ENCODE results near the gene VSIR. TPM values are rescaled to one million over a fixed set of nuclear protein-coding genes. Genes with fewer than 3 reads are reported as not detected.

Gene VSIR
- total RNA-seq, 1 donor from 2014 or later, result 118 TPM

DNA sequence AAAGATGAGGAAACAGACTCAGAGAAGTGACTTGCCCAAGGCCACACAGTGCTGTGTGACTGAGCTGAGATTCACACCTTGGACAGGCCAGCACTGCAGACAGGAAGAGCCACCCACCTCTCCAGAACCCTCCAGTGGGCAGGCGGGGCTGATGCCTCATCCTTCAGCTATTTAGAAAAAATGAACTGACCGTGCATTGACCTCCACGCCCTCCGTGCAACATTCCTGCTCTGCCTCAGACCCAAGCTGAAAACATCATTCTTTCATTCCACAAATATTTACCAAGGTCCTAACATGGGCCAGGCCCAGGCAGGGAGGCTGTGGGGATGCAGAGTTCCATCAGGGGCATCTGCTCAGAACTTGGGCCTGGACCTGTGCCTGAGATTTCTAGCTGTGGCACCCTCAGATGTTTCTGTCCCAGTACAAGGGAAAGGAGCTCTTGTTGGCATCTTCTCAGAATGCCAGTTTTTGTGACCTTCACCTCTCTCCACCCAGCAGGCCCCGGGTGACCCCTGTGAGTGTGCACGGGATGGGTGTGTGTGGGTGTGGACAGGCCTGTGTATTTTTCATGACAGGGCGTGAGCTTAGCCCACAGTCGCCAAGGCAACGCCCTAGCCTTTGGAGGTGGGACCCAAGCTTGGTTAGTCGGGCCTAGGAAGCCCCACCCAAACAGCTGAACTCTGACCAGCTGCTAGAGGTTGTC lies 6.5 kb downstream of the VSIR start:
- intact Hi-C loops (cut with micrococcal nuclease), result loop anchor here (5.0 kb wide), 1 partner anchor 450 kb away; the partner anchor contains the start of genes ANAPC16 and ASCC1

DNA sequence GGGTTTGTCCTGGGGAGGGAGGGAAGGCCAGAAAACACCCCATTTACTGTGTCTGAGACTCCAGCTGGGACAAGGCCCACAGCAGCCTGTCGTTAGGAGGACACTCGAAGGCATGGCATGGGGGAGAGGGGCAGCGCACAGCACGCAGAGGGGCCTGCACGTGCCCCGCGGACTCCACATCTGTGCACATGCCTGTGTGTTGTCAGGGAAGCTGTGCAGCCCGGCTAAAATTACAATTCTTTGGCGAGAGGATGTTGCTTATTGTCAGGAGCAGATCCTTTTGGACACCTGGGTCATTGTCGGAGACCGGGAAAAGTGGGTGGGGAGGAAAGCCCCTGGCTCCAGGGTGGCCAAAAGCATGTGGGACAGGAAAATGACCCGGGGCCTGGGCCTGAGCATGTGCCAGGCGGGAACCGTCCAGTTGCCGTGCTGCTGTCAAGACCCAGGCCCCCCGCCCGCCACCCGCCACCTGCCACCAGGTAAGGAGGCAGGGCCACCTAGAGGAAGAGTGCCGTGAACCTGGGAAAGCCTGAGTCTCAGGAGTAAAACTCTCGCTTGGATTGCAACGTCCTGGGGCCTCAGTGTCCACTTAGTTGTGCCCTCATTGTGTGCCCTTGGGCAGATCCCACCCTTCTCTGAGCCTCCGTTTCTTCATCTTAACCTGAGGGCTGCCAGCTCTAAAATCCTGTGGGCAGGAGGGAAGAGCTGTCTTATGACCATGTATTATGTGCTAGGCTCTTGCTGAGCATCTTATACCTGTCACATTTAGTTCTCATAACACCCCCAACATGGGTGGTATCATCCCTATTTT lies 7.2 kb downstream of the VSIR start:
- intact Hi-C loops (cut with micrococcal nuclease), result loop anchor here (5.0 kb wide), 1 partner anchor 451 kb away; the partner anchor contains the start of genes ANAPC16 and ASCC1

DNA sequence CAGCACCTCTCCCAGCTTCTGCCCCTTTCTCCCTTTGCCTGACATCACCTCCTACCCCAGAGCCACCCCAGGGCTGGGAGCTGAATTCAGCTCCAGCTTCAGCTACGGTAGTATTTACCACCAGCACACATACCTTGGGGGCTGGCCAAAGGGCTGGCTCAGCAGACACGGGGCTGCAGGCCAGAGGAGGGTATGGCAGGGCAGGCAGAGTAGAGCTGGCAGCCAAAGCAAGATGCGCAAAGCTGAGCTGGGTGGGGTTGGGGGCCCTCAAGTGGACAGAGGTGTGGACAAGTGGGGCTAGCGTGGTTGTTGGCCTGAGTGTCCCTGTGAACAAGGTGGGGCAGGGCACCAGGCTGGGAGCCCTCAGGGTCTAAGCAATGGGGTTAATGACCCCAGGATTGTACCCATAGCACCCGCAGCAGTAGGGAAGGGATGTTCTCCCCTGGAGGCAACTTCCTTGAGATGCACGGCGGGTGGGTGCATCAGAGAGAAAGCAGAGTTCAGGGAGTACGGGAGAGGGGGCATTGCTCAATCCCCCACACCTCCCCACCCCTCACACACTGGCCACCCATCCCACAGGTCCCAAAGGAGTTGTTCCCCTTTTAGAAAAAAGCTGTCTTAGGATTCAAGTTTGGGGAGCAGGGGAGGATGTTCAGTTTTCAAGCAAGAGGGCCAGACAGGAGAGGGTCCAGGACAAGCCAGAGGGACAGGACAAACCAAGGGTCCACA lies 8.0 kb downstream of the VSIR start:
- intact Hi-C loops (cut with micrococcal nuclease), result loop anchor here (5.0 kb wide), 1 partner anchor 452 kb away; the partner anchor contains the start of genes ANAPC16 and ASCC1

DNA sequence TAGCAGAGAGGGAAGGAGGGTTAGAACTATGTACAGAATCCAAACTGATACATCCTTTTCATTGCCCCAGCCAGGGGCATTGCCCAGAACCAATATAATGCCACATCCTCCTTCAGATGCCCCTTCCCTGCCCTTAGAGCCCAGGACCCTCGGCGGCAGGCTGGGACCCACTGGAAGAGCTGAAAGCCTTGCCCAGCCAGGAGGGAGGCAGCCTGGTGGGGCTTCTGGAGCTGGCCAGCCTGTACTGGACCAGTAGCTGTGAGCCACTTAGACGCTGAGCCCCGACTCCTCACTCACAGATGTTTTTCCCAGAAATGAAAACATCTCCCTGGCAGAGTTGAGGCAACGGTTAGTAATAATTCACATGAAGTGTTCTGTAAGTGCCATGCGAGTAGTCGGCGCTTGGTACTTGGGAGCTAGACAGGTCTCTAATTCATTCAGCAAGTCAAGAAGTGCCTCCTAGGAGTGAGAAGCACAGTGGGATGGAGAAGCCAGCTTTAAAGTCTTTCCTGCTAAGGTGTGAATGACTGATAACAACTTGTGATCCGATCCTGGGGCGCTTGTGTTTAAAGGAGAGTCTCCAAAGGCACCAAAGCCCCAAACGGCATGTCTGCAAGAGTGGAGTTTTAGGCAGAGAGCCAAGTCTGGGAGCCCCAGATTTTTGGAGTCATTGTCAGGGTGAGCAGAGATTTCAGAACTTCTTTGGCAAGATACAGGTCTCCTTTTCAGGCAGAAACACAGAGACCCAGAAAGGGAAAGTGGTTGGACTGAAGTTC lies 9.8 kb downstream of the VSIR start:
- intact Hi-C loops (cut with micrococcal nuclease), result no loop called here

DNA sequence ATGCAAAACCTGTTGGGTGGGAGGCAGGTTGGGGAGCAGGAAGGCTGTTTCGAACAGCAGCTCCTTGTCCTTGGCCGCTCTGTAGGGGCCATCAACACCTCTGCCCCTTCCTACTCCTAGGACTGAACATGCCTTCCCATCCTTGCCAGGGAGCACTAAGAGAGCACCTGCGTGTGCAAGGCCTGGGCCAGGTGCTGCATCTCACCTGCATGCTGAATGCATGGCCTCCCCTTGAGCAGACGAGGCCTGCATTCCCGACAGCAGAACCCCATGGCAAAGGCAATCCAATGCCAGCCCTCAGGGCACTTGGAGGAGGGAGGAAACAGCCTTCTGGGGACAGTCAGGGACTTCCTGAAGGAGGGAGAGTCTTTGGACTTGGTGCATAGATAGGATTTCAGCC lies 11.0 kb downstream of the VSIR start:
- intact Hi-C loops (cut with micrococcal nuclease), result no loop called here

DNA sequence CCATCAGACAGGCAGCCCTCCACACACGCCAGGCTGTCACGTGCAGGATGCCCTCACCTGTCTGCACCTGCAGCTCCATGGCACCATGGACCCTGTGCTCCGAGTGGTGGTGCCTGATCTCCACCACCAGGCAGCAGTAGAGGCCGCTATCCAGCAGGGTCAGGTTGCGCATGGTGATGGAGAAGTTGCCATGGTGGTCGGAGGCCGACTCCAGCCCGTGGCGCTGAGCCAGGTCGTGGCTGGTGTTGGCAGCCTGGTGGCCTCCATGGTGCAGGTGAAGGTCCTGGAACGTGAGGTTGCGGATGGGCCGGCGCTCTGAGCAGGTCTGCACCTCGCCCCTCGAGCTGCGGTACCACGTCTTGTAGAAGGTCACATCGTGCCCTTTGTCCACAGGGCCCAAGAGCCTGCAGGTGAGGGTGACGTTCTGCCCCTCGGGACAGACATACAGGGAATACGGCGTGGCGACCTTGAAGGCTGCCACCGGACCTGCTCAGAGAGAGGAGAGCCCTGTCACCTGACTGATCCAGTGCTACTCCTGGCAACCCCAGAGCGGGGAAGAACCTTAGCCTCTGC lies 11.7 kb downstream of the VSIR start:
- intact Hi-C loops (cut with micrococcal nuclease), result no loop called here

DNA sequence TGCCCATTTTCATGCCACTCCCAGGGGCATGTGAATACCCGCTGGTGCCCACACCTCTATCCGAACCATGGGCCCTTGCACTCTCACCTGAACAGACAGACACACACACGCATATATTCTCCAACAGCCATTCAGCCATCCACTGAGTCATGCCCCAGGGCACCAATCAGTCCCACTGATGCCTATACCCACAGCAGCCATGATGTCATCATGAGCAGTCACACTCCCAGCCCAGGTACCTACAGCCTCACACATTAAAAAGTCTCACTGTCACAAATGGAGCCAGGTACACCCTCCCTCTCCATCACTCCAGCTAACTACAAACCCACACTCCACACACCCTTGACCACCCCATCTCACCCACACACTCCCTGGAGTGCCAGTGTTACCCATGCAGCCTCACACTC lies 12.2 kb downstream of the VSIR start:
- intact Hi-C loops (cut with micrococcal nuclease), result no loop called here

DNA sequence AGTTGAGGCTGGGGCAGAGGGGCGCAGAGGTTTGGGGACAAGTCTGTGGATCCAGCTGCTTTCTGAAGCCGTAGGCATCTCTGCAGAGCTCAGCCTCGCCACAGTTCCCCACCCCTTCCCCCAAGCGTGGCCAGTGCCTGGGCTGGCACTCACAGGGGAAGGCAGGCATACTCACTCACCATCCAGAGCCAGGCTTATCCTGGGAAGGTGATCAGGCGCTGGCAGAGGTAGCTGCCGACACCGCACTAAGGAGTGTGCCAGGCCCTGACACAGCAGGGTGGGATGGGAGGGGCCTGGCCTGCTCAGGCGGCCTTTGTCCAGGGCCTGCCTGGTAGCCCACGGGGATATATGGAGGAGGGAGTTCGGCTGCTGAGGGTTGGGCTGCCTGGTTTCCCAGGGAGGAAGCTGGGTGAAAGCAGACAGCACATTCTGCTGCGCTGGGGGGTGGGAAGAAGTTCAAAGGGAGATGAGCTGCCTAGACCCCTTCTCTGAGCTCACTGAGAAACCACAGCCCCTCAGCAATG lies 15.9 kb downstream of the VSIR start:
- intact Hi-C loops (cut with micrococcal nuclease), result loop anchor here (1.0 kb wide), 2 partner anchors 12 to 16 kb away; partner anchors contain the start of gene VSIR

DNA sequence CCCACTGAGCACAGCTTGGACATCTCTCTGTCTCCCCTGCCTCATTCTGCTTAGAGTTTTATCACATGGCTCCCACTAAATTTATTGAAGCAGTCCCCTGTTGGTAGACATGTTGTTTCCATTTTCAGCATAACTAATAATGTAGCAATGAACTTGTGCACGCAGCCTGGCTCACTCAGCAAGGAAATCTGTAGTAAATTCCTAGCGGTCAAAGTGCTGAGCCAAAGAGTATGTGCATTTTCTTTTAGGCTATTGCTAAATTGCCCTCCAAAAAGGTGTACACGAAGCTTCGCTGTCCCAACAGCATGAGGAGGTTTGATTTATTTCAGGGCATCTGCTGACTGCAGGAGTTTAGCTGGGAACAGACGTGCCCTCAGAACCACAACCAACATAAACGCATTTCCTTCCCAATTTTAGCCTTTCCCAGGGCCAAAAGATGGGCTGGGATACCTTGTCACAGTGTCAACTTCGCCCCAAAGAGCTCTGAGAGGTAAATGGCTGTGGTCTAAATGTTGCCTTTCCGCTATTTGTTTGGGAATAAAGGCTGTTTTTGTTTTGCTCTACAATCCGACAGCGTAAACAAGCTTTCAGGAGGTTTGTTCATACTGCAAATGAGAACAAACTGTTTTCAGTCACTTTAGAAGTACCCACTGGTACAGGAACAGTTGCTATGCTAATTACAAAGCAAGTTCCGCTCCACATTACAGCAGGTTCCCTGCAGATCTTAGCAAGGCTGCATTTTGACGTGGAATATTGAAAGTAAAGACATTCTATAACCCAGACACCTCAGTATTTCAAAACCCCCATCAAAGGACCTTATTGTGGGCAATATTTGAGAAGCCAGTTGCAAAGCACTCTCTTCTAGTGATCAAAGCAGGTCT lies 16.8 kb downstream of the VSIR start:
- intact Hi-C loops (cut with micrococcal nuclease), result loop anchor here (1.0 kb wide), 4 partner anchors 8 to 29 kb away; partner anchors contain the start of gene VSIR

DNA sequence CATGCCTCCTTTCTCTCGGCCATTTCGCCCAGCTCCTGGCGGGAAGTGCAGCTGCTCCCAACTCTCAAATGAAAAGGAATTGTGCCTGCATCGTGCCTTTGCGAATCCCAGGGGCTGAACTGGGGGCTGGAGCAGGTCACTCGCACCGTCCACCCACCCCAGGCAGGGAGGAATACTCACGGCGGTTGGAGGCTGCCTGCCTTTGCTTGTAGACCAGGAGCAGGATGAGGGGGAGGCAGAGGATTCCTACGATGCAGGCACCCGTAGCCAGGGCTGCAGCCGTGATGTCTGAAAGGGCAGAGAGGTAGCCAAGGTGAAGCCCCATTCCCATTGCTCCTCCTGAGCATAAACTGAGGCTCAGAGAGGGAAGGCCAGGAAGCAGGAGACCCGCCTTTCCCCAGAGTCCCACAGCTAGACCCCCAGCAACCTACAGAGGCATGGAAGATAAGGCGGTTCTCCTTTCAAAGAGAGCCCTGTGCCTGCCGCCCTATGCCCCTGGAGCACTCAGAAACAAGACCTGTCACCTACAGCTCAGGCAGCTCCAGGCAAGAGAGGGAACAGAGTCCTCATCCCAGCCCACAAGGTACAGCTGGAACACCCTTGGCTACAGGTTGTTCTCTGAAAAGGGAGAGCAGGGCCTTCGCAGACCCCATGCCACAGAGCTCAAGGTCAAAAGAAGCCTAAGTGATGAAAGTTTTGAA lies 18.0 kb downstream of the VSIR start:
- intact Hi-C loops (cut with micrococcal nuclease), result no loop called here

DNA sequence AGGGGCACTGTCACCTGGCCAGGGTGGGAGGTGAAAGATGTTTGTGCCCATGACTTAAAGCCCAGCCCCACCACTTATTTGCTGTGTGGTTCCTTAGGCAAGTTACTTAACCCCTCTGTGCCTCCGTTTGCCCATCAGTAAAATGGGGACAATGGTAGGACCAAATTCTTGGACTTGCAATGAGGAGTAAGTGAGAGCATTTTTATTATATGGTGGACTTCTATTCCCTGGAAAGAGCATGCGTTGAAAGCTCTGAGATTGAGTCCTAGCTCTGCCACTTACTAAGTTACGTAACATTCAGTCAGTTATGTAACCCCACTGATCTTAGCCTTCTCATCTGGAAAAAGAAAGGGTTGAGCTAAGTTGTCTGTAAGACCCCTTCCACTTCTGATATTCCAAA lies 18.8 kb downstream of the VSIR start:
- intact Hi-C loops (cut with micrococcal nuclease), result no loop called here

DNA sequence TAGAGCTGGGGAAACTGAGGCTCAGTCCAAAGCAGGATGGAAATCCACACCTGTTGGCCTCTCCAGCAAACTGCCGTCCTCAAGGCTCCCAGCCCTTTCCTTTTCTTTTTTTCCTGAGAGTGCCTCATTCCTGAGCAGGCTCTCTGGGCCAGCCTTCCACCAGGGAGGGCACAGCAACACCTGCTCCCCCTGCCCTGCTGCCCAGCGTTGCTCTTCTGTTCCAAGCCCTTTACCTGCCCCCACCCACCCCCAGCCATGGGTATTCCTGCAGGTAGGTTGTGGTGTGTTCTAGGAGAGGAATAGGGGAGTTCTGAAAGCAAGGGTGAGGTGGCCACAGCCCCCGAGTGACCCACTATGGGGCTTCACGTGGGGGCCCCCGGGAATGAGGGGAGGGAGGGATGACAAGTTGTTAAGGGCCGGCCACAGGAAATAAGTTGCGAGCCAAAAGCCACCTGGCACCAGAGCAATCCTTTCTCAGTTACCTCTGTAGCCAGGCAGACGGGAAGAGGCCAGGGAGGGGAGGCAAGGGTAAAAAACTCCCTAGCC lies 19.3 kb downstream of the VSIR start:
- intact Hi-C loops (cut with micrococcal nuclease), result no loop called here

DNA sequence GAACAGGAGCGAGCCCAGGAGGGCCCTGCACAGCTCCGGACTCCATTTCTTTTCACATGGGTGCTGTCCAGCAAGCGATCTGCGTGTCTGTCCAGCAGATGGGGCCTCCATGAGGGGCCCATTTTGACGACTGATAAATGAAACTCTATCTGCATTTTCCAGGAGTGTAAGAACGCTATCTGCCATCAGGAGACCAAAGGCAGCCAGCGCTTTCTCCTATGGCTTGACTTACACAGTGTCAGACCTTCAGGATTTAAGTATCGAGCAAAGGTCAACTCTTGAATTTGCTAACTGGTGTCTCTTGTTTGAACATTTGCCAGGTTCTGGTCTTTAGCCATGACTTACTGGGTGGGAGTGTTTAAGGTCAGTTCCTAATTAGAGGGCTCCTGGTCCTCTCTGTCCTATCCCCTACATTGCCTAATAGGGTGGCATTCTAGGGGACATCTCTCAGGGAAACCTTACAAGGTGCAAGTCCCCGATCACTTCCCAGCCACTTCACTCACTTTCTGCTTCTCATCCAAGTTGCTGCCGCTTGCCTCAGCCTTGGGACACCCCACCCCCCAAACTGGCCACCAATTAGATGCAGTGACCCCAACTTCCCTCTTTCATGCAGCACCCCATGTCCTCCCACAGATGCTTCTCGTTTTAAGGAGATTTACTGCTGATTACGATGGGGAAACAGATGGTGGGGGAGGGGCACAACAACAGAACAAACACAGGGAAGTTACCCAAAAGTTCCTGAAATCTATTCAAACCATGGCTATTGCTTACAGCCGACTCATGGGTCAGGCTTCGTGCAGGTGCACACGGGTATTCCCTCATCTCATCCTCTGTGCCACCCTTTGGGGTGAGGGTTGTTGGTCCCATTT lies 20.0 kb downstream of the VSIR start:
- intact Hi-C loops (cut with micrococcal nuclease), result no loop called here

DNA sequence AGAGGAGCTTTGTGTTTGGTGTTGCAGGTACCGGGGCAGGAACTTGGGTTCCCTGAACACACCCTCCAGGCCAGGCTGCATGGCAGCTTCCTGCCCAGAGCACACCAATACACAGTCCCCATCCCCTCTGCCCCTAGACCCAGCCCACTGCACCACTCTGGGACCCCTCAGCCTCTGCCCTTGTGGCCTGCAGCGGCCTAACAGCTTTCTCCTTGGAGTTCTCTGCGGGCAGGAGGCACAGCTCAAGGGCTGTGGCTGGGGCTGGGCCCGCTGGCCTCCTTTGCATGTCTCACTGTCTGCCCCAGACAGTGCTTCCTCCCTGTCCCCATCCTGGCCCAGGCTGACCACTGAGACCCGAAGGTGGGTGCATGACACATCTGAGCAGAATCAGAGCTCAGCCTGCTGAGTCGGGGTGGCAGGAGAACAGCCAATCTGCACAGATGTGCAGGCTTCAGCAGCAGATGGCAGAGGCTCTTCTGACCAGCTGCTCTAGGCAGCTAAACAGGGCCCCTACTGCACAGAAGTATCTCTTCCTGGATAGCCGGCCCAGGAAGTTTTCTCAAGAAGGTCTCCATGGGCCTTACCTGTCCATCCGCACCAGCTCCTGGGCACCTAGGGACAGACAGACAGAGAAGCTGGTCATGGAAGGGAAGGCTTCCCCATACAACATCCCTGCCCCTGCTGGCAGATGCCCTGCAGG lies 20.8 kb downstream of the VSIR start:
- intact Hi-C loops (cut with micrococcal nuclease), result no loop called here

DNA sequence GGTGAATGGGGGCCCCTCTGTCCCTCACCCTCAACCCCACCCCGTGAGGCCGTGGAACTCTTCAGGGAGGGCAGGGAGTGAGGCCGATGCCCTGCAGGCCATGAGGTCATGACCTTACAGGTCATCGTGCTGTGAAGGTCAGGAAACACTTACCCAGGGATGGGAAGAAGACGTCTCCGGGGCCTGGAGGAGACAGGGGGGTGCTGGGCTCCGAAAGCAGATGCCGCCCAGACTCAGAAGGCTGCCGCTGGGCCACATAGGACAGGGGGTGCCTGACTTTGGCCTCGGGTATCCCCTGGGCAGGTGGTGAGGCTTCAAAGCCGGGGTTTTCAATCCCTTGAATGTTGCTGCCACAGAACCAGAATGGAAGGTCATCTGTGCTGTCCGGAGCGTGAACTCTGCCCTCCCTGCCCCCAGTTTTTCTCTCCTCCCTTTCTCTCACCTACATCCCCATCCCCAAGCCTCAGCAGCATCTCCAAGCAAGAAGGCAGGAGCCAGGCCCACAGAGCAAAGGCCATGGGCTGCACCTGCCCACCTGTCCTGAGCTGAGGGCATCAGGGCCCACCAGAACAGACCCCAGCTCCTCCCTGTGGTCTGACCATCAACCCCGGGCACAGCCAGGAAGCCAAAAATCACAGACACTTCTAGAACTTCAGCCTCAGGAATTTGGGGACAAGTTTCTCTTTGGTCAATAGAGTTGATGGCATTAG lies 21.6 kb downstream of the VSIR start:
- intact Hi-C loops (cut with micrococcal nuclease), result no loop called here

DNA sequence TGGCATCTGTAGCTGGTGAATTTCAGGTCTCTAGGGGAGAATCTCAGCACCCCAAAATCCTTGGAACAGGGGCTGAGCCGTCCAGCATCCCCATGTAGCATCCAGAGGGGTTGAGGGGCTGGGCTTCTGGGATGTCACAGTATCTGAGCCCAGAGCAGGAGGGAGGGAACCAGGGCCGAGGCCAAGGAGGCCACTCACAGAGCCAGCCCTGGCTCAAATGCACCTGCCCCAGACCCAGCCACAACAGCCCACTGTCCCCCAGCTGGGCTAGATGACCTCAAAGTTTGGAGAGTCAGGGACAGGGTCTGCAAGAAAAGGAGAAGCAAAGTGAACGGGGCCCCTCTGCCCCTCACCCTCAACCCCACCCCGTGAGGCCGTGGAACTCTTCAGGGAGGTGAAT lies 22.3 kb downstream of the VSIR start:
- intact Hi-C loops (cut with micrococcal nuclease), result no loop called here

All from T-helper 1 cell treated with Interleukin-12 subunit alpha and Interleukin-12 subunit beta and Interleukin-4 antibody, amounts not matched to agents 30 ng/mL and 1 ng/mL, for 36 hours (primary cell).